DMS153 treated with DMSO at 0.1 percent for 48 hours (cell line): ENCODE results near the gene THAP4.
A peak's percentile ranks its signal among the peaks of the same experiment; 100 is the strongest.
"Not testable (repeated sequence)": the region's sequence is repeated elsewhere in the genome, so short reads cannot be mapped to it uniquely, and the experiment has no call there.

Experiments used
- DNase-seq: peaks from one replicate; lab custom pipeline; 2025; ENCODE audit not compliant: unreplicated experiment; lab: John Stamatoyannopoulos, UW

The THAP4 gene

GRCh38 chr2:241613017-241613780, 23.8 kb downstream of the THAP4 start:
- no peak for DNase-seq

DNA sequence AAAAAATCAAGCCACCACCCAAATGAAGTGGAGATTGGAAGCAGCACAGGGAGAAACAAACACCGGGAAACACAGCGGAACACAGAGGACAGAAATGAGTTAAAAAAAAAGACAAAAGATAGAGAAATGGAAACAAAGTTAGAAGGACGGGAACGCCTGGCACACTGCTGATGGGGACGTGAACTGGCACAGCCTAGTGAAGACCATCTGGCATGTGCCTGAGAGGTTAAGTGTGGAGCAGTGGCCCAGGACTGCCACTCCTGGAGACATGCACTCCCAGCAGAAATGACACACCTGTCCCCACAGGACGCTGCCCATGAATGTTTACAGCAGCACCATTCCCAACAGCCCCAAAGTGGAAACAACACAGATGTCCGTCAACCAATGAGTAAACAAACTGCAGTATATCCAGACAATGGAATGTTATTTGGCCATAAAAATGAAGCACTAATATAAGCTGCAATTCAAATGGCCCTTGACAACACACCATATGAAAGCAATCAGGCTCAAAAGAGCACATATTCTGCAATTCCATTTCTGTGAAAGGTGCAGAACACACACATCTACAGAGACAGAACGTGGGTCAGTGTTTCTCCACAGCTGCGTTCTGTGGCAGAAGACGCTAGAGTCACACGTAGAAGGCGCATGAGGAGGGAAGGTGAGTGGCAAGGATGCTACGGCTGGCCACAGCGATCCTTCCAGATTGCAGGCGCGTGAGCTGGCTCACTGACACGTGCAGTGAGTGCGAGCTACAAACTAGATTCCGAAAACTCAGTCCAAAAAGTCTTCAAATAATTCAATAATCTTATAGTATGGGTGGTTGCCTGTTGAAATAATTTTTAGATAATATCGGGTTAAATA, 24.6 kb downstream of the THAP4 start:
- no peak for DNase-seq

DNA sequence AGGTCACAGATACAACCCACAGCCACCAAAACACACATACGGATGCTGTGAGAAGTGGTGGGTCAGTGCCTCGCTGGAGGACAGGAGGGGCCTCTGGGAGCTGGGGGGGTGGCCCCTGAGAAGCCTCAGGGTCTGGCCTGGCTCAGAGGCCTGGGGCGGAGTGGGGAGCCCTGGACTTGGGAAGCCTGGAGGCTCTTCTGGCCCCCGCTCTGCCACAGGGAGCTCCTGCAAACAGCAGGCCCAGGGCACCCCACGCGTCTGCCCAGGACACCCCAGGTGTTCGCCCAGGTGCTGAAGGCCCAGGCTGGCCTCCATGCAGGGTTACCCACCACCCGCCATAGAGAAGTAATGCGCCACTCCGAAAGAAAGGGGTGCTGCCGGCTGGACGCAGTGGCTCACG, 25.9 kb downstream of the THAP4 start:
- DNase-seq: no peak

GRCh38 chr2:241609859-241610793, 26.8 kb downstream of the THAP4 start:
- peak; percentile 72 for DNase-seq

GRCh38 chr2:241608881-241609280, 28.1 kb downstream of the THAP4 start:
- no peak for DNase-seq

GRCh38 chr2:241607162-241607885, 29.6 kb downstream of the THAP4 start:
- no peak for DNase-seq

DNA sequence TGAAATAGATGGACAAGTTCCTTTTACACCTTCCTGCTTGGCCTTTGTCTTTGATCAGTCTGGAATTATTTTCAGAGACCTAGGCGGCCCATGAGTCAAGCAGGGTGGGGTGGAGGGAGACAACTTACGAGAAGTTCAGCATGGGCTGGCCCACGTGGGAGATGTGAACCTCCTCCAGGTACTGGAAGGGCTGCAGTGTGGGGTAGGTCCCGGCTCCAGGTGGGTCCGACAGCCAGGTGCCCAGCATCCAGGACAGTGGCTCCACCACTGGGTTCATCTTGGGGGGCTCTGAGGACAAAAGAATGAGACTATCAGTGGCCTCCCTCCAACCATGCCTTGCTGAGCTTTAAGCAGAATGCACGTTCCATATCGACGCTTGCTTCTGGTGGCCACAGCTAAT, 30.8 kb downstream of the THAP4 start:
- no peak for DNase-seq

DNA sequence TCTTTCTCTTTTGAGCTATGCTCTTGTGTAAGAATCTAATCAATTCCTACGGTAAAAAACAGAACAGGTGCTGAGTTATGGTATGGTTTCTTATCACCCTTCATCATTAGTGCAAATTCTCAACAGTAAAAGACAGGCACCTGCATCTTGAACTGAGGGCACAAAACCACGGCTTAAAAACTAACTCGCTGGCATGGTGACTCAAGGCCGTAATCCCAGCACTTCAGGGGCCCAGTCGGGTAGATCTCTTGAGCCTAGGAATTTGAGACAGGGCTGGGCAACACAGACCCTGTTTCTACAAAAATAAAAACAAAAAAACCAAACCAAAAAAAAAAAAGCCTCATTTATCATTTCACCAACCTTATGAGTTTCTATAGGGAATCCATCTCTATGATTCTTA, 33.3 kb downstream of the THAP4 start:
- no peak for DNase-seq

DNA sequence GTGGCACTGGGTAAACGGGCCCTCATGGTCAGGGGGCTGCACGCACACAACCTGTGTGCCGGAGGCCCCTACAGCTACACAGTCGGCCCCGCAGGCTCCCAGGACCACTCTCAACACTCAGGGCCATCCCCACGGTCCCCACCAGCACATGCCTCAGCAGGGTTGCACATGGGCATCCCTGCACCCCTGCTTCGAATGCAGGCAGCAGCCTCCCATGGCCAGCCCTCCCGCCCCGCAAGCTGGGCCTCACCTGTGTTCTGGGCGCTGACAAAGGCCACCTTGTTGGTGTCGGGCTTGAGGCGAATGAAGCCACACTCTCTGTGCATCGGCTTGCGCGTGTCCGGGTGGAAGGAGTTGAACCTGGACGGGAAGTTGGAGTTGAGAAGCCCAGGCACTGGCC, 34.2 kb downstream of the THAP4 start:
- DNase-seq: no peak

GRCh38 chr2:241601841-241602240, 35.1 kb downstream of the THAP4 start:
- DNase-seq: no peak

DNA sequence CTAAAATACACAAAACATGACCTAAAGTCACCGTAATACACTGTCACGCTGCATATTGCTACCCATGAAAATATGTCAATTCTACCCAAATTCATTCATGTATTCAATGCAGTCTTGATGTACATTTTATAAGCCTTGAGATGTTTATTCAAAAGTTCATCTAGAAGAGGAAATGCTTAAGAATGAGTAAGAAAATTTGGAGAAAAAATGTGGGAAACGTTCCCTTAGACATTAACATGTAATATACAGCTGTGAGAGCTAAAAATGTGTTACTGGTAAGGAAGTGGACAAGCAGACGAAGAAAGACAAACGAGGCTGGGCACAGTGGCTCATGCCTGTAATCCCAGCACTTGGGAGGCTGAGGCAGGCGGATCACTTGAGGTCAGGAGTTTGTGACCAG, 37.3 kb downstream of the THAP4 start:
- DNase-seq: no peak

- DNase-seq: no peak
Observed at GRCh38 chr2:241598487-241598886, 38.5 kb downstream of the THAP4 start.

- no peak for DNase-seq
Observed at GRCh38 chr2:241598061-241598460, 38.9 kb downstream of the THAP4 start.

DNA sequence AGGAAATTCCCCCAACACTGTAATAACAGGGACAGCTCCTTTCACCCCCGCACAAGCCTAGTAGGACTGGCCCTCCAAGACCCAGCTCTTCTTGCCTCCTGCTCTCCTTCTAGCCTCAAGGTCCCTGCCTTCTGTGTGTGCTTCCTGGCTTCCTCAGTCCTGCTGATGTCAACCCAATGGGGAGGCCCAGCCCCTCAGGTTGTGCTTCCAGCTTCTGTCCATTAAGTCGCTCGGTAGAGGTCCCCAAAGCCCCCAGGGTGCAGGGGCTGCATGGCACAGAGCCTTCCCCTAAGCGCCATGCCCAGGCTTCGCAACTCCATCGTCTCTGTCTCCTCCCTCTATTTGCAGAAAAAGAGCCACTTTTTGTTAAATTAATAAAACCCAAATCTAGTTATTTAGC, 39.4 kb downstream of the THAP4 start:
- DNase-seq: no peak

DNA sequence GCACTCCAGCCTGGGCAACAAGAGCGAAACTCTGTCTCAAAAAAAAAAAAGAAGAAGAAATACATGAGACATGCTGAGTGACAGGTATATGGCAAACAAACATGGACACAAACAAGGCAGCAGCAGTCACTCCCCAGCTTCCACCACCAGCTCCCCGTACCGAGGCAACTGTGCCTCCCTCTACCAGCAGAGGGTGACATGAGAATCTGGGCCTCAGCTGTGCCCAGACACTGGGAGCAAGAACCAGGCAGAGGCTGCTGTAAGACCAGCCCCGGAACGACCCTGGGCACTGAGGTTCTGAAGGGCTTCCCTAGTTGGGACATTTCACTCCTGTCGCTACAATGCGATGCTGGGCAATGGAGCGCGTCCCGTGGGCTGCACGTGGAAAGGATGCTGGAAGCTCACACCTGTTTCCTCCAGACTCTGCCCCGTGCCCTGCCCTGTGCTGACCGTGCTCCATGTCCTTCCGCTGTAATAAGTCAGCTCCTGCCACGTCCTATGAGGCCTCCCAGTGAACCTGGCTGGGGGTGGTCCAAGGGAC, 41.3 kb downstream of the THAP4 start:
- no peak for DNase-seq

GRCh38 chr2:241593271-241593670, 43.7 kb downstream of the THAP4 start:
- DNase-seq: no peak

- DNase-seq: no peak
Observed at GRCh38 chr2:241592126-241592845, 44.7 kb downstream of the THAP4 start.

DNA sequence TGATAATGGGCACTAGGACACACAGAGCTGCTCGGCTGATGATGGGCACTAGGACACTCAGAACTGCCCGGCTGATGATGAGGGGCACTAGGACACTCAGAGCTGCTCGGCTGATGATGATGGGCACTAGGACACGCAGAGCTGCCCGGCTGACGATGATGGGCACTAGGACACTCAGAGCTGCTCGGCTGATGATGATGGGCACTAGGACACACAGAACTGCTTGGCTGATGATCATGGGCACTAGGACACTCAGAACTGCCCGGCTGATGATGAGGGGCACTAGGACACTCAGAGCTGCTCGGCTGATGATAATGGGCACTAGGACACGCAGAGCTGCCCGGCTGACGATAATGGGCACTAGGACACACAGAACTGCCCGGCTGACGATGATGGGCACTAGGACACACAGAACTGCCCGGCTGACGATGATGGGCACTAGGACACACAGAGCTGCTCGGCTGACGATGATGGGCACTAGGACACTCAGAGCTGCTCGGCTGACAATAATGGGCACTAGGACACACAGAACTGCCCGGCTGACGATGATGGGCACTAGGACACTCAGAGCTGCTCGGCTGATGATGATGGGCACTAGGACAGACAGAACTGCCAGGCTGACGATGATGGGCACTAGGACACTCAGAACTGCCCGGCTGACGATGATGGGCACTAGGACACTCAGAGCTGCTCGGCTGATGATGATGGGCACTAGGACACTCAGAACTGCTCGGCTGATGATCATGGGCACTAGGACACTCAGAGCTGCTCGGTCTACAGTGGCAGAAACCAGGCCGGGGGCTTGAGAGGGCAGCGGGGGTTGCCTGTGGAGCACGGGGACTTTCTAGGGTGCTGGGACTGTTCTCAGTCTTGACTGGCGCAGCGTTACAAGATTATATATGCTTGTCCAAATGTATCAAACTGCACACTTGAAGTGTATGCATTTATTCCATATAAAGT, 46.2 kb downstream of the THAP4 start:
- DNase-seq: not testable (repeated sequence)
